Glomerular visceral epithelial cell (primary cell): Measurements from ENCODE around the gene PMAIP1.
A peak's percentile ranks its signal among the peaks of the same experiment; 100 is the strongest.
"Not testable (repeated sequence)": the region's sequence is repeated elsewhere in the genome, so short reads cannot be mapped to it uniquely, and the experiment has no call there.

ENCODE experiments used
- DNase-seq: peaks from one replicate; pipeline ENCODE4 v3.0.0-alpha.2; 2016; ENCODE audit errors: extremely low spot score

PMAIP1 gene

DNA sequence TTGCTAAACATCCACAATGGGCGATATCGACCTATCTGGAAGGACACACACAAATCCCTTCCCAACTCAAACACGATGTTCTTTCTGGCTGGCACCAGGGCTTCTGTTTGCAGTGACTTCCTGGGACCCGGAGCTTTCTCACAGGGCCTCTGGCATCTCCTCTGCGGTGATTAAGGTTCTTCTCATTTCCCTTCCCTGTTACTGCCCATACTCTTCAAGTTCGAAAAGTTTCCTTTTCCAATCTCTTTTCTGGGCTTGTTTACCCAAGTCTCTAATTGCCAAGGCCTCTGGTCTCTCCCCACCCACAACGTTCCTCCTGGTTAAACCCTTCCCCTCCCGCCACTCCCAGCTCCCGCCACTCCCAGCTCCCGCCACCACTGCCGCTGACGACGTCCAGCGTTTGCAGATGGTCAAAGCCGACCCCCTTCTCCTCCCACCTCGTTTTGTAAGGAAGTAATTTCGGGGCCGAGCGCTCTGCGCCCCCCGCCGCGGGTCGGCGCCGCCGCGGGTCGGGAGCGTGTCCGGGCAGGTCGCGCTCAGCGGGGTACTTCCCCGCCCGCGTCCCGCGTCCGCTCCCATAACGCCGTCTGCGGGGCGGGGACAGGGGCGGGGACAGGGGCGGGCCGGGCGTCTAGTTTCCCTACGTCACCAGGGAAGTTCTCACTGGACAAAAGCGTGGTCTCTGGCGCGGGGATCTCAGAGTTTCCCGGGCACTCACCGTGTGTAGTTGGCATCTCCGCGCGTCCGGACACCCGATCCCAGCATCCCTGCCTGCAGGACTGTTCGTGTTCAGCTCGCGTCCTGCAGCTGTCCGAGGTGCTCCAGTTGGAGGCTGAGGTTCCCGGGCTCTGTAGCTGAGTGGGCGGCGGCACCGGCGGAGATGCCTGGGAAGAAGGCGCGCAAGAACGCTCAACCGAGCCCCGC lies at the start of gene PMAIP1:
Gene PMAIP1 (plus strand): TSS at position 699 of the 924 bp plus-strand sequence. CDS start 182 bp downstream, at position 881.
- DNase-seq: peak; percentile 97

DNA sequence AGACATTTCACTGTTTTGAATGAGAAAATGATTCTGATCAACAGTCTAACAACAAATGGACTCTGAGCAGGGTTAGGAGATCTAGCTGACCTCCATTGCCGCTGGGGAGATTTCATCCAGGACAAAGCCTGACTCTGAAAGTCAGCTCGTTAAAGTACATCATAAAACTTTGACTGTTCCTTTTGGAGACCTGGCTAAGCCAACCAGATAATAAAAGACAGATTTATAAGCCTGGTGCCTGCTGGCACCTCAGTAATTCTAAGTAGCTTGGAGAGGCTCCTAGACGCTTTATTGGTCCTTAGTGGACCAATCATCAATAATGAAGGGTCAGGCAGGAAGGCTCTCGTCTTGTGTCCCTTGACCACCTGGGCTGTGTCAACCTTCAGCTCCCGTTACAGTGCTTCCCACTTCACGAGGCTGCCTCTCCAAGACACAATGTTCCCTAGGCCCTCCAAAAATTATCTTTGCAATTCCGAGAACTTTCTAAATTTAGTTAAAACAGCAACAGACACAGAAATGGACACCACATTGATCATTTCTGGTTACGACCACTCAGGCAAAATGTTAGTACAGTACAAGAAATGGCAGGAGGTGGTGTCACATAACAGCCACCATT lies 47.9 kb upstream of the PMAIP1 start:
- no peak for DNase-seq

DNA sequence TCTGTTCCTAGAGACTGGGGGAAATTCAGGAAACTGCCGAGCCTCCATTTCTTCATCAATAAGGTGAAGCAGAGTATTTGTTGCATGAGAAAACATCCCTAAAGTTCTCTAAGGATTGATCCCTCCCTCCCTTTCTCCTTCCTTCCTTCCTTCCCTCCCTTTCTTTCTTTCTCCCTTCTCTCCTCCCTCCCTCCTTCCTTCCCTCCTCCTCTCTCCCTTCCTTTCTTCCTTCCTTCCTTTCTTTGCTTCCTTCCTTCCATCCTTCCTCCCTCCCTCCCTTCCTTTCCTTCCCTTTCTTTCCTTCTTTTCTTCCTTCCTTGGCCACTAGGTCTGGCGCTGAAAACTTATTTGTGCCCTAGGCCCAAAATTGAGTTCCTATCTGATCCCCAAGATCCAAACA lies 47.2 kb upstream of the PMAIP1 start:
- no peak for DNase-seq

DNA sequence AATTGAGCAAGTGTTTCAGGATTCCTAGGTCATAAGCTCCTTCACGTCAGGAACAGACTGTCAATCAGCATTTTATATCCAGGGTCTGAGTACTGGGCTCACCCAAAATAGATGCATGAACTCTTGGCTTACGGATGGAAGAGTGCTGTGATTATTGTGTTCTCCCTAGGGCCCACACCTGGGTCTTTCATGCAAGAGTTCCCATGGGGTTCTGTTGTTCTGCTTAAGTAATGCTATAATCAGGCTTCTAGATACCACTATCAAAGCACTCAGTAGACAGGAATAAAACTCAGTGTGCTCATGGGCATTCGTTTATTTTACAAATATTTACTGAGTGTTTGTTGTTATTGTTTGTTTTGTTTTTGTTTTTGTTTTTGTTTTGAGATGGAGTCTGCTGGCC lies 46.4 kb upstream of the PMAIP1 start:
- DNase-seq: no peak

DNA sequence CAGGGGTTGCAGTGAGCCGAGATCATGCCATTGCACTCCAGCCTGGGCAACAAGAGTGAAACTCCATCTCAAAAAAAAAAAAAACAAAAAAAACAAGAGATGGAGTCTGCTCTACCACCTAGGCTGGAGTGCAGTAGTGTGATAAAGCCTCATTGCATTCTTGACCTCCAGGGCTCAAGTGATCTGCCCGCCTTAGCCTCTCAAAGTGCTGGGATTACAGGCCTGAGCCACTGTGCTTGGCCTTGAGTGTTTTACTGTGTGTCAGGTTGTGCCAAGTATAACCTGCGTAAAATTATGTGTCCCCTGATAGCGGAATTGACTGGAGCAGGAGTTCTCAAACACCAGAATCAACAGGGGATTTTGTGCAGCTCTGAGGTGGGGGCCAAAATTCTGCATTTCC lies 45.8 kb upstream of the PMAIP1 start:
- DNase-seq: not testable (repeated sequence)

DNA sequence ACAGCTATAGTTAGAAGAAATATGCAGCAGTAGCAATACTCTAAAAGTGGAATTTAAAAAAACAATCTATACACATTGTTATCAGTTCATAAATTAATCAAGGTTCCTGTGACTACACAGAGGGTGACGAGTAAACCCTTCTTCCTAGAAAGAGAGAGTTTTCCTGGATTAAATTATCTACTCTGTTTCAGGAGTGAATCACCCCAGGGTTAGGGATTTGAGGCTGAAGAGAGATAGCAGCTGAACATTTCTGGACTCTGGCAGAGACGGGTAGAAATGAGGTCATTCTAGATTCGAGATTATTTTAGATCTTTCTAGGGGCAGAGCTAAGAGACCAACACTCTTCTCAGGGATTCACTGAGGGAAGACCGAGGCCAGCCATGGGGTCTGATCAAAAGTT lies 38.8 kb upstream of the PMAIP1 start:
- DNase-seq: no peak

DNA sequence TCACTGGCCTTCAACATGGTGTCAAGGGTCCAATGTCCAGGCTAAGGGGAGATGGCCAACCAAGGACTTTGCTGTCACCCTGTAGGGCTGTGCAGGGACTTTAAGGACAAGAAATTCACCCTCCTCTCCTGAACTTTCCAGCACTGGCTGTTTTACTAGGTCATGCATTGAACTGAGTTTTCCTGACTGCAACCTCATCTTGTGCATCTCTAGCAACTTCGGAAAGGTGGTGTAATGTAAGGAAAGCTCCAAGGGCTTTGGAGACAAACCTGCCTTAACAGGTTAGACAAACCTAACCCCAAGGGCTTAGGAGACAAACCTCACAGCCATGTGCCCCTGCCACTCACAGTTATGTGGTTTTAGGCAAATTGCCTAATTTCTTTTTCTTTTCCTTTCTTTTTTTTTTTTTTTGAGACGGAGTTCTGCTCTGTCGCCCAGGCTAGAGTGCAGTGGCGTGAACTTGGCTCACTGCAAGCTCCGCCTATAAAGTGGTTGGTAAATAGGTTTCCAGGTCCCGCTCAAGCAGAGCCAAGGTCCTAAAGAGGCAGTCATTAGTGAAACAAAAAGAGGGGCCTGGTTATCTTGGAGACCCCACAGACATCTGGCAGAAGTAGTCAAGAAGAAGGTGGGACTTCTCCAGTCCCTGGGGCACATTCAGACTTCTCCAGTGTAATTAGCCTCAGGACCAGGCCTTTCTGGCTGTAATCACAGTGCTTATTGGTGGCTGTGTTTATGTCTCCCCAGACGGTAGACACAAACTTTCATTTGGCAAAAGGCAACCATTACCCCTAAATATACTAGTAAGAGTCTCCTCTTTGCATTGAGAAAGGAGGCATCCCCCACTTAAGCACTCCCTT lies 37.6 kb upstream of the PMAIP1 start:
- peak; percentile 53 for DNase-seq

DNA sequence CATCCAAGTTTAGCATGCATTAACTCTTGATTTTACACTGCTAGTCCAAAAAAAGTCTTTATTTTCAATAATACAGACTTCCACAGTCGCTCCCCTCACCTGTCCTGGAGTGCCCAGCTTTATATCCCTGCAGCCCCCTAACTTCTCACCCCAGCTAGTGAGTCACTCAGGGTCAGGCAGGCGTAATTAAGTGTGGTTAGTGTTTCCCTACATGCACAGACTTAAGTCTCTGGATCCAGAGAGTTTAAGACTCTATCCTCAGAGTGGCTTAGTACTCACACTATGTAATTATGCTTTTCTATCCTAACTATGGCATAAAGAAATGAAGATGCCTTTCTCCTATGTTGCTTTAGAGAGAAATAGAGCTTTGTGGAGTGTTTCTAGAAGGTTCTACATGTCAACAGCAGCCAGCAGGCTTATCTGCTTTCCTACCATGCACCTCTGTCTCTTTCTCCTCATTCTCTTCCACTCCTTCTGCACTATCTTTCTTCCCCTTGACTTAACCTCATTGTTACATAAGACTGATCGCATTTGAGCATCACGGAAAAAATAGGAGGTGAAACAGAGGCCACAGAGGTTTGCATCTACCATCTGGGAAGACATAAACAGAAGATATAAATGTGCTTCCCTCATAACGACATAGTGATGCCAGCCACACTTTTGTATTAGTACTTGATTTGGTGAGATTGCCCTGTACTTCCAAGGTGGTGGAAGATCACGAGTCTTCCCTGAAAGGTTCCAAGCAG lies 34.4 kb upstream of the PMAIP1 start:
- DNase-seq: peak; percentile 50

DNA sequence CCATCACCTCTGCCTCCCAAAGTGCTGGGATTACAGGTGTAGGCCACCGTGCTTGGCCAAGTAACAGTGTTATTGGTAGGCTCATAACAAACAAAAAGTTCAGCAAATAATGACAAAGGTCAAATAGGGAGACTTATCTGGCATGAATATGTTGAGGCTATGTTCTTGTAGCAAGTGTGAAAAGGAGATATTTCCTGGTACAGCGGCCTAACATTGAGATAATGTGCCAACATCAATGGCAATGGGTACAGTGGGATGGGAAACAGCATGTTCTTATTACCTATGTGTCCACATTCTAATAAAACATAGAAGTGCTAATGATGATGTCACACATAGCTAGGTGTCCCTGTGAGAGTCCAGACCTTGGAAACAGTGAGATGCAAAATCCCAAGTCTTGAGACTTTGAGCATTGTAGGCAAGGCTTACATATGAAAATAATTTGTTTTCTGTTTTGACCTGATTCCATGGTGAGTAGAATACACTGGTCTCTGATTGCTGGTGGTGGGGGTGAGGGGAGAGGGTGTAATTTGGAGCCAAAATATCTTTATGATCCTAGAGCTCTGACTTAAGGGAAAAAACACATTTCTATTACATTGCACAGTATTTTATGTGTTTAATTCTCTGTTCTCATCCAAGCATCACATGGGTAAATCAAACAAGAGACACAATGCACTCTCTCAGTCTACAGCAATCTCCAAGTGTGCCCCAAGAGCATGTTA lies 33.1 kb upstream of the PMAIP1 start:
- no peak for DNase-seq

DNA sequence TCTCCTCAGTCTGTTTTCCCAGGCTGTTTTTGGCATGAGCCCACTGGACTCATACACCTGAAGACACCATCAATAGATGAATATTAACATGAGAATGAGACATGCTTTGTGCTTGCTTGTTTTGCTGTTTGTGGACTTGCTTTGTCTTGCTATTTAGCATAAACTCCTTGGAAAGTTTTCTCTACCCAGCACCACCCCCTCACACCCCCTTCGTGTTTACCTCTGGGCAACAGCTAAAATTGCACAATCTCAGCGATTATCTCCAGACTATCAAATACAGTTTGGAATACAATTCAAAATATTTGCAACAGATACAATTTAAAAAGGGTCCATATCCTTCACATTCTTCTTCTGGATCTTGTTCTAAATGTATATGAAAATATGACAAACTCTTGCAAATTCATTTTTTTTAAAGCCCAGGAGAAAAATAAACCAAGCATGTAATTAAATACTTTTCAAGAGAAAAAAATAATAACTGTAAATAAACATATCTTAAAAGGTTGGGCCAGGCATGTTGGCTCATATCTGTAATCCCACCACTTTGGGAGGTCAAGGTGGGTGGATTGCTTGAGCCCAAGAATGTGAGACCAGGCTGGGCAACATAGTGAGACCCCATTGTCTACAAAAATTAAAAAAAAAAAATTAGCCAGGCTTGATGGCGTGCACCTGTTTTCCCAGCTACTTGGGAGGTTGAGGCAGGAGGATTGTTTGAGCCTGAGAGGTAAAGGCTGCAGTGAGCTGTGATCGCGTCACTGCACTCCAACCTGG lies 32.3 kb upstream of the PMAIP1 start:
- no peak for DNase-seq

DNA sequence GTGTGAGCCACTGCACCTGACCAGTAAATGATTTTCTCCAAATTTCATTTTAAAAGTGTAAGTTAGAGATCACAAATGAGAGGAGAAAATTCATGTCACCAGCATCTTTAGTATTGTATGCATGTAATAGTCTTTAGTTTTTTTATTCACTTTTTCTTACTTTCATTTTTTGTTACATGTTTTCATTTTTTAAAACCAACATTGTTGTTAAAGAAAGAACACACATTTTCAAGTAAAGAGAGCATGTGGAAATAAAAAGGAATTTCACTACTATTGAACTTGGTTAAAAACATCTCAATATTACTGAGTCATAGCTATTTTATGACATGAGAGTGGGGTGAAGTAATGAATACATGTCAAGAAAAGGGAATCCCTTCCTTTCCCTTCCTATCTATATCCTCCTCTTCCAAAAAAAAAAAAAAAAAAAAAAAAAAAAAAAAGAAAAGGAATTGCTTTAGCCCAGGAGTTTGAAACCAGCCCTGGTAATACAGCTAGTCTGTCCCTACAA lies 29.1 kb upstream of the PMAIP1 start:
- DNase-seq: no peak

DNA sequence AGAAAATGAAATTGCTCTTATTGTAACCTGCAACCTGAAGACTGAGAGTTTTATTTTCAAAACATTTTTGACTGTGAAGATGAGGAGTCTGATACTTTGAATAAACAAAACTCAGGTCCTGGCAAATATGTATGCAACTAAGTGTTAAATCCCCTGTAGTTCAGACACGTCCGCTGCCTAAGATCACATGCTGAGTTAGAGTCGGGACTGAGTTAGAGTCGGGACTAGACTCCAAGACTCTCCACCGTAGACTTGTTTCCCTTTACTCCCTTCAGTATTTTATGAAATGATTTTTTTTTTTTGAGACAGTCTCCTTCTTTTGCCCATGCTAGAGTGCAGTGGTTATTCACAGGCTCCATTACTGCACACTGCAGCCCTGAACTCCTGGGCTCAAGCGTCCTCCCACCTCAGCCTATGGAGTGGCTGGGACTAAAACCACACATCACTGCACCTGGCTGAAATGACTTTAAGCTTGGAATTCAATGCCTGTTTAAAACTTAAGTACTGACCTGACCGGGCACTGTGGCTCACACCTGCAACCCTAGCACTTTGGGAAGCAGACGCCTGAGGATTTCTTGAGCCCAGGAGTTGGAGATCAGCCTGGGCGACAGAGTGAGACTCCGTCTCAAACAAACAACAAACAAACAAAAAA lies 28.0 kb upstream of the PMAIP1 start:
- no peak for DNase-seq

DNA sequence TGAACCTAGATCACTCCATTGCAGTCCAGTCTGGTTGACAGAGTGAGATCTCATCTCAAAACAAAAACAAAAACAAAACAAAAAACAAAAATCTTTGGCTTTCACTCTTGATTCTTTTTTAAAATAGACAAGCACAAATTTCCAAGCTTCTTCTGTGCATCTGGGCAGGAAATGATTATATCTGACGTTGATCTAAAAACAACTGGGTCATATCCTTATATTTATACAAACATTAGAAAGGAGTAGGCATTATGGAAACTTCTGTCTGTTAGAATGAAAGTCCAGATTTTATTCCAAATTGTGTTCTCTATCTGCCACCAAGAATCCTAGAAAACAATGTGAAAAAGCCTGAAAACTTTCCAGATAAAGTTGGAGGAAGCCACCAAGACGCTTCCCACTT lies 26.2 kb upstream of the PMAIP1 start:
- no peak for DNase-seq

DNA sequence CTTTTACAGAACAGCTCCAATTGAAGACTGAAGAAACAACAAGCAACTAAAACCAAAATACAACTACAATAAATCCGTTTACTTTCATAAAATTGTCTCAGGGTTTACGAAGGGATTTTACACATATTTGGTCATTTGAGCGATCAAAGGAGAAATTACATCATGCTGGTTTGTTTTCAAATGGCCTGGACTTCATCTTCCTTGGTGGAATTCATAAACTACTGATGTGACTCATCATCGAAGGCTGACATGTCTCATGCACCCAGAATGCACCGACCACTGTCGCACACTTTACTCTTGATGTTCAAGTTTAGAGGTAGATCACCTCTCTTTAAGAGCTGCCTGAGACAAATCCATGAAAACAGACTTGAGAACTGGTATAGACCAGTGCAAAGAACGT lies 25.6 kb upstream of the PMAIP1 start:
- DNase-seq: peak; percentile 83

DNA sequence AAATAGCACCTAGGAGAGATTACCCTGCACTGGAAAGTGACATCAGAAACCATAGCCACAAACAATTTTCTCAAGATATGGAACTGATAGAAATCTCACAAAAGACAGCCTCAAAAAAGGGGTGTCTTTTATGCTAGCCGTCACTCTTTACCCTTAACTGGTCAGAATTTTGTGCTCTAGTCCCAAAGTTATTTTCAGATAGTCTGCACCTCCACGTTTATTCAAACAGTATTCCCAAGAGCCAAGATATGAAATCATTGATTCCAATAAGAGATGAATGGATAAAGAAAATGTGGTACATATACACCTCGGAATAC lies 23.5 kb upstream of the PMAIP1 start:
- DNase-seq: no peak

DNA sequence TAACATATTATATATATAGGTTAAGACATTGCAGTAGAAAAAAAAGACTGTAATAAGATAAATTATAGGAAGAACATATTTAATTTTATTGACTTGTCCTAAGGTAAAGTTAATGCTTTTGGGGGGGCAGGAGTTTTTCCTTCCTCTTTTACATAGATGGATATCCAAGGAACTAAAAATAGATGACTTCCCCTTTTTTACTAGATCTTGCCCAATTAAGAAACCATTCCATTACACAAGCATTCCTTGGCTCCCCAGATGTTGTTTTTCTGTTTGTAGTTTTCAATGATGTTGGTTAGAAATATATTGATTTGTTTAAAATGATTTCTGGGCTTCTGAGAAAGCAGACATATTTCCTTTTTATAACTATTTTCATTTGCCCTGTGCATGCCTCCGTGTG lies 22.4 kb upstream of the PMAIP1 start:
- no peak for DNase-seq

DNA sequence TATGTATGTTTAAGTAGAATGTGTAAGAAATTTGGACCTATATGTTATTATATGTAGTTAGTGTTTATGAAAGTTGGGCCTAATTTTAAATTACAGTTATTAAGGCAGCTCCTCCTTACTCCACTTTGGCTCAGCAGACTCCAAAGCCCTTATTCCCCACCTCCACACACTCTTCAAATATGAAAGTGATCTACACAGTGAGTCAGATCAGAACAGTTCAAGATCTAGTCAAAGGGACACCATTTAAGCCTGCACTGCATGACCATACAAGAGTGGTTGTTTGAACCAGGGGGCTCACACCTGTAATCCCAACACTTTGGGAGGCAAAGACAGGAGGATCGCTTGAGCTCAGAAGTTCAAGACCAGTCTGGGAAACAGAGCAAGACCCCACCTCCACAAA lies 21.2 kb upstream of the PMAIP1 start:
- DNase-seq: no peak

DNA sequence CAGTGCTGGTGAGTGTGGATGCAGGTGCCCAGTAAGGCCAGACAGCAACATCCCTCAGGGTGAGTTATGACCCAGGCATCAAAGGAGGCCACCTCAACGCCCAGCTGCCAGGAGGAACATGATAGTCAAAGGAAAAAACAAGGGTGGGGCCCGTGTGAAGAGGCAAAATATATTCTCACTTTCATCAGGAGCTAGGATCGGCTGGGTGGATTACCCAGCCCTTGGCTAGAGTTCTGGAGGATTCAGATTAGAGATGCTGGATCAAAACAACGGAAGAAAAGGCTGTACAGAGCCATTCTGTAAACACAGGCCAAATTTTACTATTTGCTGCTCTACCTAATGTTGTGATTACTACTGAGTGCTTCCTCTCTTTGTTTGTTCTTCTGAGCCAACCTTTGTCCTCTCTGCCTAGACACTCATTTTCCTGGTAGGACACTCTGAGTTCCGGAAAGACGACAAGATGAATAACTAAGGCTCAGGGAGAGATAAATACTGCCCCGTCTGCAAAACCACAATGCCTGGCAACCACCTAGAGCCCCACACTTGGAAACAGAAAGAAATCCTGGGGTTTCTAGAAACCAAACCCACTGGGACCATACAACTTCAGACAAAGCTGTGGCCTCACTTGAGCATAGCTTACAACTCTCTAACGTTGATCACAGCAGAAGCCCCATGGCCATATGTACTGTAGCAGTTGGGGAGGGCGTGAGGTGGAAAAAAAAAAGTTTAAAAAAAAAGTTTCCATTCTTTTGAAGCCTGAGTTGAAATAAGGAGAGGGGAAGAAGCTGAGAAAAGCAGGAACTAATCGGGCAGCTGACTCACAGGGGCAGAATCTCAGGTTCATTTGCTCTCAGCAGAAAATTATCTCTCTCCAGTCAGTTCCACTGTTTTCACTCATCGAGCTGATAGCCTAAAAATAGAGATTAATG lies 17.8 kb upstream of the PMAIP1 start:
- DNase-seq: peak; percentile 68

DNA sequence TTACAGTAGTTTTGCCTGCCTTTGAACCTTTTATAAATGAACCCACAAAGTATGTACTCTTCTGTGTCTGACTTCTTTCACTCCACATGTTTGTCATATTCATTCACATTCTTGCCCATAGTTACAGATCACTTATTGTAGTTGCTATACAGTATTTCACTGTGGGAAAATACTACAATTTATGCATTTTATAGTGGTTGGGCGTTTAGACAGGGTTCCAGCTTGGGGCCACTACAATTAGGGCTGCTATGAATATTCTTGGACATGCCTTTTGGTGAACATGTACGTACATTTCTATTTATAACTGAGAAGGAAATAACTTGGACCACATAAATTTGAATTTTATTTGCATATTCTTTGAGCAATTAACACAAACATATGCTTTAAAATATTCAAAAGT lies 15.4 kb upstream of the PMAIP1 start:
- no peak for DNase-seq
